Ecto neural progenitor cell (in vitro differentiated cells): ENCODE data around the gene PCDHB4.
"Not testable (repeated sequence)": the region's sequence is repeated elsewhere in the genome, so short reads cannot be mapped to it uniquely, and the experiment has no call there.

Experiments
- DNase-seq: peaks from one replicate; pipeline ENCODE4 v3.0.0-alpha.2; 2018; ENCODE audit warnings: low spot score

The PCDHB4 gene

GRCh38 chr5:141150224-141150992 lies 28.8 kb downstream of the PCDHB4 start:
- DNase-seq = no peak

GRCh38 chr5:141150993-141151325 lies 29.3 kb downstream of the PCDHB4 start:
- no peak for DNase-seq

- not testable (repeated sequence) for DNase-seq
Measured at GRCh38 chr5:141151632-141152031, 30.0 kb downstream of the PCDHB4 start.

GRCh38 chr5:141152096-141152495 lies 30.5 kb downstream of the PCDHB4 start:
- DNase-seq = not testable (repeated sequence)

- no peak for DNase-seq
Measured at GRCh38 chr5:141155540-141156374, 34.1 kb downstream of the PCDHB4 start.

GRCh38 chr5:141157356-141157755 lies 35.7 kb downstream of the PCDHB4 start:
- DNase-seq = not testable (repeated sequence)

GRCh38 chr5:141157901-141158300 lies 36.3 kb downstream of the PCDHB4 start:
- not testable (repeated sequence) for DNase-seq

- DNase-seq = no peak
Measured at GRCh38 chr5:141172381-141173204, 51.0 kb downstream of the PCDHB4 start, which contains the start of gene PCDHB7. PCDHB7 (plus strand) TSS chr5:141172644; CDS start chr5:141172836, 192 bp downstream.

- DNase-seq = not testable (repeated sequence)
Measured at GRCh38 chr5:141174291-141175104, 52.9 kb downstream of the PCDHB4 start.
